ENCODE measurements around the gene USH1C. TPM values are rescaled to one million over a fixed set of nuclear protein-coding genes. Genes with fewer than 3 reads are reported as not detected.

USH1C gene
- total RNA-seq, 1 experiment from 2014 or later: not detected

DNA sequence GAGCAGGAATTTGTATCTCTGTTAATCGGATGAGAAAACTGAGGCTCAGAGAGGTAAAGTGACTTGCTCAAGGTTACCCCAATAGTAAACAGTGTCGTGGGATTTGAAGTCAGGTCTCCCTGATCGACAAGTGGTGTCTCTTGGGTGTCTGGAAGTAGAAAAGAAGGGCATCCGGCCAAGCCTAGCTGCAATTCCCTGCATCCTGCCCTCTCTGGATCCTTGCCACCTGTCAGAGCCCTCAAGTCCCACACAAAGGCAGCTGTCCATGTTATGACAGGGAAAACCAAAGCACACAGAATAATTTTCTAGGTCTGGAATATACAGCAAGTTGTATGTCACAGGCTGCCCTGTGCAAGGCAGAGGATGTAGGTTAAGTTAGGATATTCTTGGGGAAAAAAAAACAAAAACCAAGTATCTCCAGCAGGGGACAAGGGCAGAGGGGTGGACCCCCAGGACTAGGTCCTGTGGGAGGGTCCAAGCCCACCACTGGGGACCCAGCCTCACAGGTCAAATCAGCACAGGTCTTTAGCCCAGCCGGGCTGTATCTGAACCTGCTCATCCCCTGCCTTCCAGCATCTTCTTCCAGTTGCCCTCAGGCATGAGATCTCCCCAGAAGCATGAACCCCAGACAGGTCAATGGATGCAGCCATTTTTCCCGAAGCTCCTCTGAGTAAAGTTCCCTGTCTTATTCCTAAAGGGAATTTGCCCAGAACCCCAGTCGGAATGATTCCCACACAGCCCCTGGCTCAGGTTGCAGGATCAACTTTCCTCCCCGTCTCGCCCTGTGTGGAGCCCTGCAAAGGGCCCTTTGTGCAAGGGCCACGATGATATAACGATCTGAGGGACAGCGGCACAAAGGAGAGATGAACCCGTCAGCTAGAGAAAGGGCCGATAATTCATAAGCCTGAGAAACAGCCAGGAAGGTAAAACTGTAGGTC, 15.0 kb downstream of the USH1C start:
- peak; percentile 77 for DNase-seq (ENCODE audit: low read depth)

DNA sequence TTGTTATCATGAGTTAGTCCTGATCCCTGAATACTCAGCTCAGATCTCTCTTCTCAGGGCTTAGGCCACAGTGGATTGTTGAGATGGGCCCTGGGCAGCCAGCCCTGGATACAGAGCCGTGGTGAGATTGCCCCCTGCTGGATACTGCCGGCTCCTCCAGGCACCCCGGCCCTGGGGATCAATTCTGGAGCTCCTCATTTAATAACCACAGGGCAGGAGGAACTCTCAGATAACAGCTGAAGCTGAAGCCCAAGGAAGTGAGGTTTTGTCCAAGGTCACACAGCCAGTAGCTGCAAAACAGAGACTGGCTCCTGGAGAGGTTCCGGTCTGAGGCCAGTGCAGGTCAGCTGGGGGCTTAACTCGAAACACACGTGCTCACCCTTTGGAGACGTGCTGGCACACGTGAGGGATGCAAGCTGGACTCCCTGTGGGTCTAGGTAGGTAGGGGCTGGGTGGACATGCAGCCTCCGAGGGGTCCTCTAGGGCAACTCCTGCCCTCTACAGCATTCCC, 16.0 kb downstream of the USH1C start:
- peak; percentile 65 for DNase-seq (ENCODE audit: low read depth)

DNA sequence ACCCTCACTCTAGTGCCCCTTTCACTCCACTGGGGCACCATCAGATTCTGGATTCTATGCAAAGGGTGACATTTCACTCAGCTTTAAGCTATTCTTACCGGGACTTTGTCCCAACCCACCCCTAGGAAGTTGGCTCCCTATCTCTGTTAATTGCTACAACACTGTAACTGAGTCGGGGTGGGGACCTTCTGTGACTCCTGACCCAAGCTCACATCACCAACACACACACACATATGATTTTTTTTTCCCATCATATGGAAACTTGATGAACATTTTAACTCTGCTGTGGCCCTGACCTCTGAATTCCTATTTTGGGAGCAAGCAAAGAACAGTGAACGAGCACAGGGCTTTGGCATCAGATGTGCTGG, 16.6 kb downstream of the USH1C start:
- DNase-seq (ENCODE audit: low read depth): no peak

DNA sequence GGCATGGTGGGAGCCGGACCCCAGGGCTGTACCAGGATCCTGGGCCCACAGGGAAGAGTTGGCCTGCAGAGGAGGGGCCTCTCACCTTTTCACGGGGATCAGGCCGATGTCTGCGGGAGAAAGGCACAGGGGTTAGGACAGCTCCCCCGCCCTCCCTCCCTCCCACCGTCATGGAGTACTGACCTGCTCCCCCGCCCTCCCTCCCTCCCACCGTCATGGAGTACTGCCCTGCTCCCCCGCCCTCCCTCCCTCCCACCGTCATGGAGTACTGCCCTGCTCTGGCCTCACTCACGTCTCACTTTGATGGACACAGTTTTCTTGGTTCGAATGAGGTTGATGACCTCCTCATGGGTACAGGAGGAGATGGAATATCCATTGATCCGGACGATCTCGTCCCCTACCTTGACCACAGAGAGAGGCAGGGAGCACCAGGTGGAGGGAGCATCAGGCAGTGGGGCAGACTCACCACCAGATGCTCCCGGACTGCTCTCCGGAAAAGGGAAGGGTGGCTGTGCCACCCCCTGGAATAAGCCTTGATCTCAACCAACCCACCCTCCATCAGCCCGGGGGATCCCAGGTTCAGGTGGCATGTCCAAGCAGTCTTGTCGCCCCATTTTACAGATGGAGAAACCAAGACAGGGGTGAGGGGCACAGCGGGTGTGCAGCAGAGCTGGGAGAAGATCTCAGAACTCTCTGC, 17.1 kb downstream of the USH1C start:
- DNase-seq (ENCODE audit: low read depth): no peak

DNA sequence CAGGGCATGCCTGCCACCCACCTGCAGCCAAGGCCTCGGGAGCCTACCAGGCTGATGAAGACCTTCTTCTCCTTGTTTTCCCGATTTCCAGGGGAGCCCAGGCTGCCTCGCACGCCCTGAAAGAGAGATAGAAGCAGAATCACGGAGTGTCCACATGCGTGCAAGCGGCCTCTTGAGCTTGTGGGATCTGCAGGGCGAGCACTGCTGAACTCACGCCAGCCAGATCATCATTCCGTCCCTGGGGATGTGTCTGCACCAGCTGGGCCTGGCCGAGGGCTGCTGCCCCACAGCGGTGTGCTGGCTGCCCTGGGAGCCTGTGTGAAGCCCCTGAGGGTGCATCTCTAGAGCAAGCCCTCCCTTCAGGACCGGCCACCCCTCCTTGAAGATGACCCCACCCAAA, 17.9 kb downstream of the USH1C start:
- DNase-seq (ENCODE audit: low read depth): no peak

DNA sequence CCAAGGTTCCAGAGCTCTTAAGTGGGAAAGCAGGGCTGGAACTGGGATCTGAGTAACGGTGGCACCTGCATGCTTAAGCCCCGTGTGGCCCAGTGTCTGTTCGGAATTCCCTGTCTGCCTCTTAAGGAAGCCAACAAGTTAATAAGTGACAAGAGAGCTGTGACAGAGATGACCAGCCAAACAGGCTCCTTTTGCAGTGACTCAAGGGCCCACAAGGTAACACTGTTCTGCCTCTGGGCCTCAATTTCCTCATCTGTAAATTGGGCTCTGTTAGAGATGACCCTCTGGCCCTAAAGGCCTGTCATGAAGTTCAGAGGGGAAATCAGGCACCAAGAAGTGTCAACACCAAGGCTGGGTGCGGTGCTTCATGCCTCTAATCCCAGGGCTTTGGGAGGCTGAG, 18.6 kb downstream of the USH1C start:
- no peak for DNase-seq (ENCODE audit: low read depth)

DNA sequence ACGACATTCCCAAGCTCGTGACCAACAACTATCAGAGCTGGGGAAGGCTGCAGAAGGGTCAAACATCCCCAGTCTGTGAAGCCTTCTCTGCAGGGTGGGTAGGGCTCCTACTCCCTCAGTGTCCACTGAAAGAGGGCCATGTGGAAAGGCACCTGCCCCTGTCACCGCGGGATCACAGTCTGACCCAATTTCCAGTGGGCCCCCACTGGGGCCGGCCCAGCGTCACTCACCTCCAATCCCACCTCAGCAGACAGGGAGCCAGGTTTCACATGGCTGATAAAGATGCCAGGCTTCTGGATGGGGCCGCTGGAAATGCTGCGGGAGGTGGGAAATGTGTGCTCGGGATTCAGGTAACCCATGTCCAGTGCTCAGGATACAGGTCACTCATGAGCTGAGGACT, 20.0 kb downstream of the USH1C start:
- DNase-seq (ENCODE audit: low read depth): no peak

DNA sequence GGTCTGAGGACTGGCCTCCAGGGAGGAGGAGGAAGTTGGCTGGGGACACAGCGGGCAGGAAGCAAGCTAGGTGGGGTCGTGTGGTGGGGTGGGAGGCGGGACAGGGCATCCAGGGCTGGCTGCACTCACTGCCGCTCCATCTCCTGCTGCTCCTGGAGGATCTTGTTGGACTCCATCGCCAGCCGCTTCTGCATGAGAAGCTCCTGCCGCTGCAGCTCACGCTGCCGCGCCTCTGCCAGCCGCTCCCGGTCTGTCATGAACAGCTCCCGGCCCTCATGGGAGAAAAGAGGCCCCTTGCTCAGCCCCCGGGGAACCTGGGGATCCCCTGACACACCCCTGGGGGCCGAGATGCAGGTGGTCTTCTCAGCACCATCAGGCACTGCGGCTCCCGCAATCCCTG, 21.6 kb downstream of the USH1C start:
- no peak for DNase-seq (ENCODE audit: low read depth)

DNA sequence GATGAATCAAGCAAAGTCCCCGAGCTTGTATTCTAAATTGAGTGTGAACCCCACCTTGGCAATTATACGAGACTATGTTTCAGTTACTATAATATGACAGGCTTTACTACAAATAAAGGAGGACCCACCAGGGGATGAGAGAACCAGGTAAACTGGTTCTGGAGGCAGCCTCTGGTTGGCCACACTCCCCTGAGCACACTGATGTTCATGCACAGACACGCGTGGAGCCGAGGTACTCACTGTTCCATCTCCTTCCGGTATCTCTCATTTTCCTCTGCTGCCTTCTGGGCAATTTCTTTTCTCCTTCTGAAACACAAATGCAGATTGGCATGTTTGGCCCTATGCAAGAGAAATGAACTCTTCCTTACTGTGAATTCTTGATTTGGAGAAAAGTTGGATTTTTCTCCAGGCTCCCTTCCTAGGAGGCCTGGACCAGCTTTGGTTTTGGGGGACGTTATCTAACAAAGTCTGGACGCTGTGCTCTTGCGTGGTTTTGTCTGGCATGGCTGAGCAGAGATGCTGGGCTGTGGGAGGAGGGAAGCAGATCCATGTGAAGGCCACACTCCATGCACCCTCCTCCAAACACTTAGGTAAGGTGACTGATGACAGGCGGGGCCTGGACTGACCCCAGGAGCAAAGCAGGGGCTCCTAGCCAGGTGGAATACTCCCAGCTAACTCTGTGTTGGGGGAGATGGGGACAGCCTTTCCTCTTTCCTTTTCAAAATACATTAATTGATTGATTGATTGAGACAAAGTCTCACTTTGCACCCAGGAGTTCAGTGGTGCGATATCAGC, 22.9 kb downstream of the USH1C start:
- no peak for DNase-seq (ENCODE audit: low read depth)

DNA sequence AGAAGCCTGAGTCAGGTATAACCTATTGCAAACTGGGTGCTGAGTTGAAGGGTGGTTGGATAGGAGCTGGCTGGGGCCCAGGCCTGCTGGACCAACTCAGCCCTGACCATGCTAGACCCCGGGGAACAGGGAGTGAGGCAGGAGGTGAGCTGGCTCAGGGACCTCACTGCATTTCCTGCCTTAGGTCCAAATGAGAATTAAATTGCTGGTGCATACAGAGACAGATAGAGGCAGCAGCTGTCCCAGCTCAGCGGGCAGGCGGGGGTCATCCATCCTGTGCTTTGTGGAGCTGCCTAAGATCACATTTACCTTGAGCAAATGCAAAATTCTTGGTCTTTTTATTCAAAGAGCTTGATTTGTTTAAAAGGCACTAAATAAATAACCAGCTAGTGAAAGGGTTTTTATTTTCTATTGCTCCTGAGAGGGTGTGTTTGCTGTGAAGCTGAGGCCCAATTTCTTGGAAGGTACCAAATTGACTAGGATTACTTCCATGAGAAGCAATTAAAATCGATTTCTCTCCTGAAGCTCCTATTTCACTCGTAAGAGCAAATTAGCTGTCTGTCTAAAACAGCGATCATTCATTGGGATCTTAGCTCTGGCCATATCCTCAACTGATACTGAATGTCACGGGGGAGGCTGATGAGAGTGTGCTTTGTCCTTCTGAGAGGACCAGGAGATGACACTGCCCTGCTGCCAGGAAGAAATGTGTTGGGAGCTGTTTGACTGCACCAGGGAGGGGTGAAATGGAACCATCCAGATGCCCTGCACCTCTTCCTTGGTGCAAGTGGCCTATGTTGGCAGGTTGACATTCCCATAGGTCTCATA, 24.9 kb downstream of the USH1C start:
- DNase-seq (ENCODE audit: low read depth): no peak

DNA sequence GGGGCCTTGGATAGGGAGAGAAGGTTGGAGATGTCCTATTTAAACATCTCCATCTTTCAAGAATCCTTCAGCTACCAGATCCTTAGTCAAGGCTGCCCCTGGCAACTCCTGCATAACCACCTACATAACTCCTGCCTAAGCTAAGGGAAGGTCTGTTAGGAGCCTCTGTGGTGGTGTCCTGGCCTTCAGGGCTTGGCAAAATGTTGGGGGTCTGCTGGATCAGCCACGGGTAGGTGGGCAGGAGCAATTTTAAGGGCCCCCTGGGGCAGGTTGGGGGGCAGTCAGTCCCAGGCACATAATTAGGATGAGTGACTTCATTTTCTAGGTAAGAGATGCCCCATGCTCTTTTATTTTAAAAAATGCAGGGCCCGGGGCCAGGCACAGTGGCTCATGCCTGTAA, 25.9 kb downstream of the USH1C start:
- DNase-seq (ENCODE audit: low read depth): no peak

DNA sequence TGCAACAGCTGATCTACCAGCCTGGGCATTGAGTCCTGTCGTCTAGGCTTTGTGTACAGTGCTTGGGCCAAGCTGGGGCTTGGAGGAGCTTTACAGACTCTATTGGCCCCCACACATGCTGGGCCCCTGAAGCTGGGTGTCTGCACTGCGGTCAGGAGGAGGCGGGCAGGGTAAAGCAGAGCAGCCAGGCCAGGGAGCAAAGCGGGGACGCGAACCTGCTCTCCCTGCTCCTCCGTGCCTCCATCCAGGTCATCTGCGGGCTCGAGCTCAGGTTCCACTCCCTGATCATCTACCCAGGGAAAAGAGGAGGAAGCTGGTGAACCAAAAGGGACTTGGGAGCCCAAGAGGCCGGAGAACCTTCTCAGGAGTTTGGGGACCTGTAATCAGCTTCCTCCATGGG, 27.0 kb downstream of the USH1C start:
- DNase-seq (ENCODE audit: low read depth): no peak

DNA sequence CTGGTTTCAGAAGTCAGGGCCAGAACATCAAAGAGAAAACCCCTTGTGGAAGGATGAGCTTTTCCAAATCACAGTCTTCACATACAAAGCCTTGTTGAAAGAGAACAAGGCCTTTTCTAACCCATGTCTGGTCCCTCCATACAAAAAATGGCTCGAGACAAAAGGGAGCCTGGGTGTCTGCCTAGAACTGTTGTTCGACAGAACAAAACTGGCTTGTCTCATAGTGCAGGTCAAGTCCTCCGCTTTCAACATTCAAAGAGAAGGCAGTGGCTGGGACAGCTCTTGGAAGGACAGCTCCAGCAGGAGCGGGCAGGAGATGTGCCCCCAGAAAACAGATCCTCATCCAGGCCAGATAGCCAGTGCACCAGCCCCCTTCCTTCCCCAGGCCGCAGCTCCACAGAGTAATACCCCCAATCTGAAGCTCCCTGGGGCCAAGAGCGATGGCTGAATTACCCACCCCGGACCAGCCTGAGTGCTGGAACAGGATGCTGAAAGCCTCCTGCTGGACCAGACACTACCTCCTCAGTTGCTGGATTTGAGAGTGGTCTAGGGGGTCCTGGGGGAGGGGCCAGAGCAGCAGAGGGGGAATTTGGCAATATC, 27.6 kb downstream of the USH1C start:
- DNase-seq (ENCODE audit: low read depth): no peak

DNA sequence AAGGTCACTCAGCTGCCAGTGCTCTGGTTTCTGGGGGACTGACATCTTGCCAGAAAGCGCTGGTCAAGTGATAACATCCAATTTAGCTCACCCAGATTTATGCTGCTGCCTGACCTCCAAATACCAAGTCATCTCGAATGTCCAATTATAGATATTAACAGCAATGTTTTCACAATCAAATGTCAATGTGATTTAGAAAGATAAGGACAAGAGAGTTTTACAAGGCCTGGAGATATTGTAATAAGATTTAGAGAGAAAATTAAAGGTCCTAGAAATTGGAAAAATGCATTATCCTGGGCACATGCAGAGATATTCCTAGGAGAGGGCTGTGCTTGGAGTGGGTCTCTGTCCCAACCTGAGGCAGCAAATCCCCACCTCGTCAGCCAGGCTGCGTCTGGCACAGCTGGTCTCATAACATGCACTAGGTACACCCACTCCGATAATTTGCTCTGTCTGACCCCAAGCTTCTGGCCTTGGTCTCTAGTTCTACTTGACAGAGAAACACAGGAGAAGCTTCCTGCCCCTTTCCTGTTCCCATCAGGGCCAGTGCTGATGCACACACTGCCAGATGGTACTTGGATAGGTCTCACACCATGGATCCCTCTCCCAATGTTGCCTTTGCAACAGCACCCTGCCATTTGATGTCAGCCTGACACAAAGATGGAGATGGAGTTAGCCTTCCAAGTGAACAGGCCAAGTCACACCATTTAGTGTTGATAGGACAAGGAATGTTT, 28.6 kb downstream of the USH1C start:
- no peak for DNase-seq (ENCODE audit: low read depth)

DNA sequence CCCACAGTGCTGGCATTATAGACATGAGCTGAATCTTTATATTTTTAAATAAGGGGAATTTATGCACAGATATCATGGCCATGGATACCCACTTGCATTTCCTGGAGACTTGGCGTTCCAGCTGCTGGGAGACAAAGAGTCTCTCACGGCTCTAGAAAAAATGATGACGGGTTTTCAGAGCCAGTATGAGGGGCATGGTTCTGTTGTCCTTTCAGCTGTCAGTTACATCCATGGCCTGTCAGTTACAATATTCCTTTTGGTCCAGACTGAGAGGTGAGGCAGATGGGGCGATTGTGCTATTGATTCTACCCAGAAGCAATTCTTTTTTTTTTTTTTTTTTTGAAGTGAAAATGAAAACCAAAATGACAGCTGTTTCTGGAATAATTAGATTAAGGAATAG, 29.7 kb downstream of the USH1C start:
- no peak for DNase-seq (ENCODE audit: low read depth)

DNA sequence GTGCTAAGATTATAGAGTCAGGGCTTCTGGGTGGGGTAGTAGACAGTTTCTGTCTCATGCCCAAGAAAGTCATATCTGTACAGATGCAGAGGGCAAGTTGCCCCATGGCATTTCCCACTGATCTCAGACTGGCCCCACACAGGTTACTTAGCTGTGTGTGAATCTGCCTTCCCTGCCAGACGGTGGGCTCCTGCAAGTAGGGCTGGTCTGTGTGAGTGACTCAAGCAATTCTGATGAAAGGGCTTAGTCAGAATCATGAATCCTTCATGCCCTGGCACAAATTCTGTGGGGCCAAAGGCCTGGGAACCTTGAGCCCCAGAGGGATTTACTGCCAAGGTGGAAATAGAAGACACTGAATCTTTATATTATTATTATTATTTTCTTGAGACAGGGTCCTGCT, 30.4 kb downstream of the USH1C start:
- peak; percentile 20 for DNase-seq (ENCODE audit: low read depth)

DNA sequence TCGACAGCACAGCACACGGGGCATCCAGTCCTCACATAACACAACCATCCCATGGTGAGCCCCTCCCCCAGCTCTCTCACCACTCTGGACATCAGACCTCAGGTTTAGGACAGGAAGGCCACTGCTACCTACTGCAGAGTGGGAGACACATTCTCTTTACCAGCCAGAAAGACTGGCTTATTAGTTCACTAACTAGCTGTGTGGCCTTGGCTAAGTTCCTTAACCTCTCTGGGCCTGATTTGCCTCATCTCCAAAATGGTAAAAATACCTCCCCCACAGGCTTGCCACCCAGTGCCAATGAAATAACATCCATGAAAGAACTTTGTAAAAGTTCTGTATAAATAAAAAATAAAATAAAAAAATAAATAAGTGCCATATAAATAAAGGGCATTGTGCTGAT, 32.1 kb downstream of the USH1C start:
- no peak for DNase-seq (ENCODE audit: low read depth)

DNA sequence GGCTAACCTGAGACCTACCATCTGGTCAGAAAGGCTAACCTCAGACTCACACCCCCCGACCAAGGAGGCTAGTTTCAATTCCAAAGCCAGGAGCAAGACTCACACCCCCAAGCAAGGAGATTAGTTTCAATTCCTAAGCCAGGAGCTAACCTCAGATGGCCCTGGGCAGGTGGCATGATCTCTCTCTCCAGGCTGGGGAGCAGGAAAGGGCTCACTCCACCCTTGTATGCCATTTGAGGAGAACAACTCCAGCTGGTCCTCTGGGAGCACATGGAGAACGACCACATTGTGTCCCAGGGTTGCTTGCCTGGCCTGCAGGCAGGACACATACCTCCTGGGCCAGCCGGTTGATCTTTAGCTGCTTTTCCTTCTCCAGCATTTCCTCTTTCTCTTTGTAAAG, 32.6 kb downstream of the USH1C start:
- DNase-seq (ENCODE audit: low read depth): no peak

DNA sequence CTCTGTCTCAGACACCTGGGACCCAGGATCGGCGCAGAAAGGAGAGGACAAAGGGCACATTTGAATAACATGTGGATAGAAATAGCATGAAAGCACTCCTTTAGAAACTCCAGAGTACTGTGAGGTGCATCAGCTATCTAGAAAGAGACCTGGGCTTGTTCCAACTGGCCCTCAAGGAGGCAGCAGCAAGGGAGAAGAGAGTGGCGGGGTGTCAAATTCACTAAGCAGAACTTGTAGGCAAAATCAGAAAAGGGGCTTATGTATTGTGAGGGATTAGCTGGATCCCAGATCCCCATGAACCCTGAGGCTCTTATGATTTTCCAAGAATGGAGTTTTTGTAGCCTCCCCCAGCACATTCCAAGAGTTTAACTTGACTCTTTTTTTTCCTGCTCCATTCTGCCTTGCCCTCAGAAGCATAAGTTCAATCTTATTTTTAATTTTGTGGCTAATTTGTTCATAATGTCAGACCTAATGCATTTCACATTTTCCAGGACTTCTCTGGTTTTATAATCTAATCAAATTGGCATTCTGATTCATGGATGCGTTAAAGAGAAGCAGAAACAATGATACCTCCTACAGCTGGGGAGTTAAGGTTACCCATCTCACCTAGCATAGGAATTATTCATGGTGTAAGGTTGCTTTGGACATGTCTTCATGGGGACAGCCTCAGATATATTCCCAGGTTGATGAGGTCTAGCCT, 33.6 kb downstream of the USH1C start:
- DNase-seq (ENCODE audit: low read depth): no peak
